HG02885 (cell line): ENCODE data around the gene NOTCH2NLA.
"Not testable (repeated sequence)": the region's sequence is repeated elsewhere in the genome, so short reads cannot be mapped to it uniquely, and the experiment has no call there.

Experiments used
- ATAC-seq: cut with Tn5 transposase; IDR thresholded peaks from one replicate; pipeline ENCODE4 v1.9.1; 2021; ENCODE audit warnings: mild to moderate bottlenecking; ENCODE audit not compliant: unreplicated experiment, poor library complexity

Gene NOTCH2NLA

GRCh38 chr1:146228710-146229477, at the start of gene NOTCH2NLA:
NOTCH2NLA (minus strand) TSS chr1:146229021; CDS start chr1:146189337, 39,684 bp downstream.
- ATAC-seq = peak; percentile 61

GRCh38 chr1:146278346-146278745, 49.5 kb upstream of the NOTCH2NLA start:
- ATAC-seq = peak; percentile 73

GRCh38 chr1:146277087-146277486, 48.3 kb upstream of the NOTCH2NLA start:
- not testable (repeated sequence) for ATAC-seq

GRCh38 chr1:146274083-146274482, 45.3 kb upstream of the NOTCH2NLA start:
- ATAC-seq = not testable (repeated sequence)

GRCh38 chr1:146273194-146273593, 44.4 kb upstream of the NOTCH2NLA start:
- ATAC-seq = not testable (repeated sequence)

- ATAC-seq = not testable (repeated sequence)
These were observed 43.9 kb upstream of the NOTCH2NLA start for GRCh38 chr1:146272734-146273133.

GRCh38 chr1:146271977-146272376, 43.2 kb upstream of the NOTCH2NLA start:
- ATAC-seq = not testable (repeated sequence)

GRCh38 chr1:146270129-146270528, 41.3 kb upstream of the NOTCH2NLA start:
- not testable (repeated sequence) for ATAC-seq

- ATAC-seq = not testable (repeated sequence)
These were observed 37.4 kb upstream of the NOTCH2NLA start for GRCh38 chr1:146266179-146266748.

- not testable (repeated sequence) for ATAC-seq
These were observed 35.9 kb upstream of the NOTCH2NLA start for GRCh38 chr1:146264761-146265160.

GRCh38 chr1:146260006-146260730, 31.3 kb upstream of the NOTCH2NLA start:
- ATAC-seq = not testable (repeated sequence)

GRCh38 chr1:146257992-146258552, 29.3 kb upstream of the NOTCH2NLA start:
- ATAC-seq = not testable (repeated sequence)

- ATAC-seq = peak; percentile 57
These were observed 25.9 kb upstream of the NOTCH2NLA start for GRCh38 chr1:146254569-146255197.

GRCh38 chr1:146253249-146253855, 24.5 kb upstream of the NOTCH2NLA start:
- ATAC-seq = not testable (repeated sequence)

- ATAC-seq = not testable (repeated sequence)
These were observed 22.7 kb upstream of the NOTCH2NLA start for GRCh38 chr1:146251523-146251922.

GRCh38 chr1:146248643-146249042, 19.8 kb upstream of the NOTCH2NLA start:
- ATAC-seq = not testable (repeated sequence)

GRCh38 chr1:146236626-146237025, 7.8 kb upstream of the NOTCH2NLA start:
- not testable (repeated sequence) for ATAC-seq

- not testable (repeated sequence) for ATAC-seq
These were observed 7.3 kb upstream of the NOTCH2NLA start for GRCh38 chr1:146236026-146236601.

GRCh38 chr1:146228144-146228682, 608 bp downstream of the NOTCH2NLA start:
- not testable (repeated sequence) for ATAC-seq
